DMS79 treated with DMSO at 0.1 percent for 48 hours (cell line): Measurements from ENCODE around the gene NTNG1.

Experiments used
- DNase-seq: peaks from one replicate; lab custom pipeline; 2025; lab: John Stamatoyannopoulos, UW

The NTNG1 gene

DNA sequence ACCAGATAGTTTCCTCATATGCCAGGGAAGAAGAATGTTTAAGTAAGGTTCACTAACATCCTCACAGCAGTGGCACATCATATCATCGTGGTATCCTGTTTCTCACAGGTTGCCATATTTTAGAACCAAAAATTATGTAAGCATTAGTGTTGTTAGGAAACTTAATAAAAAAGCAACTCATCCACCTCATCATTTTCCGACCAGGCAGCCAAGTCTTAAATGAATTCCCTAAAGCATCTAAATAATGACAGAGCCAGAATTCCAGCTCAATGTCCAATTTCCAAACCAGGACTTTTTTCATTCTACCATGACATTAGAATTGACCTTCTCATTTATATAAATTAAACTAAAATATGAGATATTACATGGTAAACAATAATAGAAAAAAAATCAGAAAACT, 272.7 kb downstream of the NTNG1 start:
- DNase-seq = no peak

GRCh38 chr1:107413951-107414350, 273.1 kb downstream of the NTNG1 start:
- DNase-seq = no peak

DNA sequence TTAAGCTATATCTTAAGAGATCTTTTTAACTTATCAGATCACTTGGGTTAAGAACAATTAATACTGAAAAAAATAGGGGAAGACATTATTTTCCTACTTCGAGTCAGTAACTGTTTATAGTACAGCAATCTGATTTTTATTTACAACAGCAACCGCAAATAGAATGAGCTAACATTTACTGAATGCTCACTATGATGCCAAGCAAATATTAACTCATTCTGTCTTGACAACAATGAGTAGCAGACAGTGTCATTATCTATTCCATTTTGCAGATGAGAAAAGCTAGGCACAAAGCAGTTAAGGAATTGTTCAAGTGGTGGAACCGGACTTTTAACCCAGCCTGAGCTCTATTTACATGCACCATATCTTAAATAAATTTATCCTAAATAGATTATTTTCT, 273.7 kb downstream of the NTNG1 start:
- no peak for DNase-seq

GRCh38 chr1:107415241-107415640, 274.4 kb downstream of the NTNG1 start:
- DNase-seq = no peak

GRCh38 chr1:107419003-107419402, 278.2 kb downstream of the NTNG1 start:
- no peak for DNase-seq

DNA sequence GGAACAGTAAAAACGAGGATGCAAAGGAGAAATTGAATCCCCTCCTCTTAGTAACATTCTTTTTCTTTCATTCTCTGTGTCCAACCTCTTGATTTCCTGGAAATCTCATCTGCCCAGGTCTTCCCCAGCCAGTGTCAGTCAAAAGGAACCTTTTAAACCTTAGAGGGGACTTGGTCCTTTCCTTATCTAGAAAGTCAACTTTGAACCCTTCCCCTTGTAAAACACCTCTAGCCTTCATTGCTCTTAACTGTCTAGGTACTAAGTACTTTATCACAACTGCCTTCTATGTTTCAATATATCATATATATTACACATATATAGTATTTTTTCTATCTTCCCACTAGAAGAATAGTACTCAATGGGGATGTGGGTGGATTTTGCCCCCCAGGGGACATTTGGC, 282.1 kb downstream of the NTNG1 start:
- no peak for DNase-seq

- DNase-seq = no peak
Measured at GRCh38 chr1:107430540-107431228, 289.8 kb downstream of the NTNG1 start.

DNA sequence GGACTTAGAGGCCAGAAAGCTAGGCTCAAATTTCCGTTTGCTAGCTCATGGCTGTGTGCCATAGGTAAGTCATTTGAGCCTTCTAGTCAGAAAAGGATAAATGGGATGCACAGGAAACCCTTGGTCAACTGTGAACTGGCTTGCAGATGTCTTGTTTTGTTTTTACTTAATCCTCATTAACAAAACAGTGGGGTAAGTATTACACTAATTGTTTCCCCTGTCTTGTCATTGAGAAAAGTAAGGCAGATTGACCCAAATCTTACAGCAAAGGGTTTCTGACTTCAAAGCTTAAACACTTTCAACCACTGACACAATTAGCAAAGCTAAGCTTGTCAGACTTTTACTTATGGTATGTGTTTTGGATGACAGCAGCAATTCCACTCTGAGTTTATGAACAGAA, 291.3 kb downstream of the NTNG1 start:
- no peak for DNase-seq

DNA sequence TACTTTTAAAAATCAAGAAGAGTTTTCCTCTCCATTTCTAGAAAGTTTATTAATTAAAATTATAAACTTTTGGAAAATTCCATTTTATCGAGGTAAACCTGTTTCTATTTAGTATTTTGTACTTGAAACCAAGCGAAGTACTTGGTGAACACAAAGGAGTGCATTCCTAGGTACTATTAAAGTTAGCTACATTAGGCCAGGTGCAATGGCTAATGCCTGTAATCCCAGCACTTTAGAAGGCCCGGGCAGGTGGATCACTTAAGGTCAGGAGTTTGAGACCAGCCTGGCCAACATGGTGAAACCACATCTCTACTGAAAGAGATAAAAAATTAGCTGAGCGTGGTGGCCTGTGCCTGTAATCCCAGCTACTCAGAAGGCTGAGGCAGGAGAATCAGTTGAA, 292.2 kb downstream of the NTNG1 start:
- no peak for DNase-seq

DNA sequence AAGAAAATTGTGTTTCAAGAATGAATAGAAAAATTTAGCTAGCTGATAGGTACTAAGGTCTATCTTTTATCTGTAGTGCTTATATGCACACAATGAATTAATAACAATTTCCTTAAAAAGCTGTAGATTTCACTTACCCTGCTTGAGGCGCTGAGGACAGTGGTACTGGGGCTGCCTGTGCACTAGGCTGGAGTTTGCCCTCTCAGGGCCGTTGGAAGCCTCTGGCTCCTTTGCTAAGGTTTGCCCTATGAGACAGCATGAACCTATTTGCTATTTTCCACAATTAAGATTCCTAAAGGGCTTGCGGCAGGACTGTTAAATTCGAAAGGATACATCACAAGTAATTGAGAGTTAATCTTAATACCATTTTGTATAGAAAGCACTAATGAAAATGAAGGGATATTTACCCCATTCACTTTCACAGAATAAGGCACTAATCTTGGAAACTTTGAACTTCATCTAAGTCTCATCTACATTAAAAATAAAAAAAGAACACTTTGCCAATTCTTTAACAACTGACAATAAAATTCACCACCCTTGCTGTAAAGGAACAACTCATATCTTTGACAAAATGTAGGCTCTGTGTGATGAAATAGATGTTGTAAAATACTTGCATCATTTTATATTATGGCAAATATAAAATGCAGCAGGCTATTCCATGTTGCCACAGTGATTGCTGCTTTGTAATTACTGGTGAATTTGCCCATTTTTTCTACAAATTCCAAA, 293.0 kb downstream of the NTNG1 start:
- no peak for DNase-seq

GRCh38 chr1:107434361-107434693, 293.5 kb downstream of the NTNG1 start:
- DNase-seq = no peak

GRCh38 chr1:107436552-107437241, 295.9 kb downstream of the NTNG1 start:
- DNase-seq = no peak

- DNase-seq = no peak
Measured at GRCh38 chr1:107439567-107439966, 298.7 kb downstream of the NTNG1 start.

GRCh38 chr1:107442551-107442950, 301.7 kb downstream of the NTNG1 start:
- no peak for DNase-seq

DNA sequence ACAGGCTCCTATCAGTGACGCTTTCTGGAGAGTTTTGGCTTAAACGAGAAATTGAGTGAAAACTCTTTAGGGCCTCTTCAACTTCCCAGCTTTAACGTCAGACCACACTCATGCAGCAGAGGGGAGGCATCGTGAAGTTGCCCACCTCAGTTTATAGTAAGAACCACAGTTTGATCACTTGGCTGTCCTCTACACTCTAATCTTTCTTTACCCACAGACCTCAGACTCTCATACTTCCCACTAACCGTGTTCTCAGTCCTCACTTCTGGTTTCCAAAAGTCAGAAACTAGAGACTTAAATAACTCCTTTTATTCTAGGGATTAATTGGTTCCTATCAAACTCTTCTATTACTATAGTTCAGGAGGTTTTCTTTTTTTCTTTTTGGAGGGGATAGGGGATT, 302.2 kb downstream of the NTNG1 start:
- DNase-seq = no peak

DNA sequence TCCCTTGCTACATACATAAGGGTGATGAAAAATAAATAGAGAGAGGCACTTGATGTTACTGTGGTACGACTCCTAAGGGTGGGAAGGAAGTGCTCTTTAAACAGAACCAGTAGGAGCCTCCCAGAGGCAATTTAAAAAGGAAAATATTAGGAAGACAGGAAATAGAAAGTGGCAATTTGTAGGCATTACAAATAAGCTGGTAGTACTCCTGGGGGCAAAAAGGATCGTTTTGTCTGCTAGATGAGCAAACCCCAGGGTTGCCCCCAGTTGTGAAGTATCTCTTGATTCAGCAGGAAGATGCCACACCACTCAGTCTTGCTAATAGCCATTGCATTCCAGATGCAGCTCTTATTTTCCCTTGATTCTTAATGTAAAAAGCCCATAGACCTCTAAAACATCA, 303.0 kb downstream of the NTNG1 start:
- no peak for DNase-seq

DNA sequence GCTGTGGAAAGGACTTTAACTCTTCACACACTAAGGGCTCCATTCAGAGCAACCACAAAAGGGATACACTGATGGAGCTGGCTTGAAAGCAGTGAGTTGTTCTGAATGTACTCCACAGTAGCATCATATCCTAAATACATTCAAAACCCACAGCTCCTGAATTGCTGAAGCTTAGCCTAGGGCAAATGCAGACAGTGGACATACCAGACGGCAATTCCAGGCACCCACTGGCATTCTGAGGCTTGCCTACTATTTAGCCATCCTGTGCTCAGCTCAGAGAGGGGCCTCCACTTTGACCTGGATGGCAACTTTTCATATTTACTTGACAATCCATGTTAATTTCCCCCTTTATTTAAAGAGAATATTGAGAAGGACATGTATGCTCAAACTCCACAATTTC, 303.5 kb downstream of the NTNG1 start:
- DNase-seq = no peak

DNA sequence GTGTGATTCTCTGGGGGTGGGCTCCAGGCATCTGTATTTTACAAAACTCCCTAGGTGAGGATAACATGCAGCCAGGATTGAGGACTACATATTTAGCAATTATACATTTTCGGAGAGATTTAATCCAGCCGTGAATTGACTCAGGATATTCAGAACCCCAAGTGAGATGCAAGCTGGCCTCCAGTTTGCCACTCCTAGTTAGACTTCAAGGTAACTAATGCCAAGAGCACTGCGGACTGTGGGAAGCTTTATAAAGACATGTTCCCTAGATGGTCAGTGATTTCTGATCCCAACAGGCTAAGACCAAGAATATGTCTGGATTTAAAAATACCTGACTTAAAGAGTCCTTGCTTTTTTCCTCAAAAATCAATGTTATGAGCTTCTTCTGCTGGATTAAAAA, 308.5 kb downstream of the NTNG1 start:
- no peak for DNase-seq

DNA sequence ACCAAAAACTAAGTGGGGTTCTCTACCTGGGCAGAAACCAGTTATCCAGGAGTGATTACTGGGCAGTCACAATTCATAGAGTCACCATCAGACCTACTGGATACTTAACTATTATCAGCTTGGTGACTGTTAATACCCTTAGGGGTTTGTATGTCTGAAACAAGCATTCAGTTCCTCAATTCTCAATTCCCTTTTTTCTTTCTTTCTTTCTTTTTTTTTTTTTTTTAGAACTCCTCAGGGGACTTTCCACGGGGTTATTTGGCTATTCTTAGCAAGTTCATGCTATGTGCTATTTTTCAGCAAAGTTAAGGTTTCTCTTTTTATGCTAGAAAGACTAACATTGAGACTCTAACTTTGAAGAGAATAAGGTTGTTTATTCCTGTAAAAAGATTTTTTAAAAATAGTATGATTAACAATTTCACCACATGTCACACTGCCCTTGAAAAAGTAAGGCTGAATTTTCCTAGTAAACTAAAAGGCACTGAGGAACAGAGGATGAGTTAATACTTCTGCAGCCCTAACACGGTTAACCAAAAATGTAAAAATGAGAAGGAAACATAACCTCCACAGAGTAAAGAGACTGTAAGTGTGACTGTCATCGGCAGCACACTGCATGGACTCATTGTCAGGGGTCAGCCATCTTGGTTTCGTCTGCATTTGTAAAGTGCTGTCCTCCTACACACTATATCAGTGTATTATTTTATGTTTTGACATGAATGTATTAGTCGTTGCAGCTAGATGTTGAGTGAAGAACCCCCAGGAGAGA, 310.2 kb downstream of the NTNG1 start:
- no peak for DNase-seq

GRCh38 chr1:107451715-107452114, 310.9 kb downstream of the NTNG1 start:
- DNase-seq = no peak

DNA sequence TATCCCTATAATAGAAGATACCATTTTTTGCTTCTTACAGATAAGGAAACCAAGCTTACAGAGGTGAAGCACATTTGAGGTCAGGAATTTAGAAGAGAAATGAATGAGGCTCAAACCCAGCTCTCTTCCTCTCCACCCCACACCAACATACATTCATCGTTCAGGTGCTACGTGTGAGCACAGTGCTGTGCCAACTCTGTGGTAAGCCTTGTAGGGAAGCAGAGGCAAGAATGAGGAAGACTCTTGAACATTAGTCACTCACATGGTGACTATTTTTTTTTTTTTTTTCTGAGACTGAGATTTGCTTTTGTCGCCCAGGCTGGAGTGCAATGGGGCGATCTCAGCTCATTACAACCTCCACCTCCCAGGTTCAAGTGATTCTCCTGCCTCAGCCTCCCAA, 314.0 kb downstream of the NTNG1 start:
- DNase-seq = no peak

DNA sequence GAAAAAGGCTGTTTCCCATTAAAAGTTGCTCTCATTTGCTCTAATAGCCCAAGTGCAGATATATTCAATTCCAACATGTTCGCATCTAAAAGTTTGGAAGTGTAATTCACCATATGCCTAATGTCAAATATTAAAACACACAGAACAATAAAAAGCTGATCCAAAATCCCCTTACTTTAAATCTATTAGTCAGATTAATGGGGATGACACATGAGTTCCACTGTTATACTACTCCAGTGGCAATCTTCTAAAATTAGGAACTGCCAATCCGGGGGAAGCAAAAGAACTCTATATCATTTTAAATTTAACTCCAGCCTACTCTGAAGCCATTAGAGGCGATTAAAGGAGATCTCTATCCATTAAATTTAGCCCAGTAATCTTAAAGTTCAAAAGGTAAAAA, 317.1 kb downstream of the NTNG1 start:
- DNase-seq = no peak
